ENCODE measurements around the gene MEFV. TPM values are rescaled to one million over a fixed set of nuclear protein-coding genes. Genes with fewer than 3 reads are reported as not detected.
"Not testable (repeated sequence)": the region's sequence is repeated elsewhere in the genome, so short reads cannot be mapped to it uniquely, and the experiment has no call there.

Gene MEFV
- polyA plus RNA-seq, 1 donor, result 0.45 TPM

- Histone ChIP-seq H3K4me1 (ENCODE audit: control insufficient read depth, insufficient read depth, low read length) (no peaks in the 10 kb centered on the region), H3K27me3 (ENCODE audit: control insufficient read depth, insufficient read depth, low read length) (peaks cover 39% of the 10 kb centered on the region), H3K4me3 (ENCODE audit: low read length) (no peak overlapping the region), H3K27ac (ENCODE audit: low read length) (no peak overlapping the region), H3K9me3 (ENCODE audit: control insufficient read depth, low read depth, low read length) (peaks cover under 1% of the 10 kb centered on the region), H3K36me3 (ENCODE audit: control insufficient read depth, insufficient read depth, low read length) (no peaks in the 10 kb centered on the region)
- DNase-seq, result no peak
- 86% methylated on average over 3 of the region's 13 CpGs for WGBS (ENCODE audit: insufficient coverage, low lambda C conversion rate)
These were observed 57.9 kb downstream of the MEFV start for GRCh38 chr16:3198334-3199072.

- not testable (repeated sequence) for H3K36me3 ChIP-seq (ENCODE audit: control insufficient read depth, insufficient read depth, low read length); DNase-seq; H3K4me1 ChIP-seq (ENCODE audit: control insufficient read depth, insufficient read depth, low read length); H3K27ac ChIP-seq (ENCODE audit: low read length); H3K4me3 ChIP-seq (ENCODE audit: low read length); H3K9me3 ChIP-seq (ENCODE audit: control insufficient read depth, low read depth, low read length)
- peaks cover 46% of the 10 kb centered on the region for H3K27me3 ChIP-seq (ENCODE audit: control insufficient read depth, insufficient read depth, low read length)
- 60% methylated on average over 1 of the region's 3 CpGs for WGBS (ENCODE audit: insufficient coverage, low lambda C conversion rate)
These were observed 58.6 kb downstream of the MEFV start for GRCh38 chr16:3197694-3198333.

- no CpG with 5 or more reads among the region's 10 CpGs for WGBS (ENCODE audit: insufficient coverage, low lambda C conversion rate)
- Histone ChIP-seq H3K9me3 (ENCODE audit: control insufficient read depth, low read depth, low read length) (peaks cover 18% of the 10 kb centered on the region), H3K27ac (ENCODE audit: low read length) (no peak overlapping the region), H3K4me1 (ENCODE audit: control insufficient read depth, insufficient read depth, low read length) (no peaks in the 10 kb centered on the region), H3K4me3 (ENCODE audit: low read length) (no peak overlapping the region), H3K27me3 (ENCODE audit: control insufficient read depth, insufficient read depth, low read length) (peaks cover 65% of the 10 kb centered on the region), H3K36me3 (ENCODE audit: control insufficient read depth, insufficient read depth, low read length) (no peaks in the 10 kb centered on the region)
- DNase-seq, result no peak
These were observed 60.5 kb downstream of the MEFV start for GRCh38 chr16:3195975-3196374.

- peaks cover 18% of the 10 kb centered on the region for H3K9me3 ChIP-seq (ENCODE audit: control insufficient read depth, low read depth, low read length)
- no peaks in the 10 kb centered on the region for H3K4me1 ChIP-seq (ENCODE audit: control insufficient read depth, insufficient read depth, low read length)
- H3K36me3 ChIP-seq (ENCODE audit: control insufficient read depth, insufficient read depth, low read length), result no peaks in the 10 kb centered on the region
- no peak for DNase-seq
- no peak overlapping the region for H3K27ac ChIP-seq (ENCODE audit: low read length)
- WGBS (ENCODE audit: insufficient coverage, low lambda C conversion rate), result no CpG with 5 or more reads among the region's 20 CpGs
- peaks cover 72% of the 10 kb centered on the region for H3K27me3 ChIP-seq (ENCODE audit: control insufficient read depth, insufficient read depth, low read length)
- H3K4me3 ChIP-seq (ENCODE audit: low read length), result no peak overlapping the region
These were observed 61.6 kb downstream of the MEFV start for GRCh38 chr16:3194792-3195191.

GRCh38 chr16:3193221-3194212 lies 62.9 kb downstream of the MEFV start:
- Histone ChIP-seq H3K27ac (ENCODE audit: low read length) (no peak overlapping the region), H3K36me3 (ENCODE audit: control insufficient read depth, insufficient read depth, low read length) (no peaks in the 10 kb centered on the region)

GRCh38 chr16:3192476-3193019 lies 63.9 kb downstream of the MEFV start:
- Histone ChIP-seq H3K4me1 (ENCODE audit: control insufficient read depth, insufficient read depth, low read length) (peaks cover 14% of the 10 kb centered on the region), H3K9me3 (ENCODE audit: control insufficient read depth, low read depth, low read length) (peaks cover 25% of the 10 kb centered on the region), H3K36me3 (ENCODE audit: control insufficient read depth, insufficient read depth, low read length) (no peaks in the 10 kb centered on the region), H3K27ac (ENCODE audit: low read length) (no peak overlapping the region), H3K27me3 (ENCODE audit: control insufficient read depth, insufficient read depth, low read length) (peaks cover 88% of the 10 kb centered on the region), H3K4me3 (ENCODE audit: low read length) (no peak overlapping the region)
- no CpG with 5 or more reads among the region's 36 CpGs for WGBS (ENCODE audit: insufficient coverage, low lambda C conversion rate)
- no peak for DNase-seq

More at GRCh38 chr16:3193221-3194212, 62.9 kb downstream of the MEFV start:
- Histone ChIP-seq H3K27me3 (ENCODE audit: control insufficient read depth, insufficient read depth, low read length) (peaks cover 80% of the 10 kb centered on the region), H3K4me3 (ENCODE audit: low read length) (no peak overlapping the region), H3K9me3 (ENCODE audit: control insufficient read depth, low read depth, low read length) (peaks cover 22% of the 10 kb centered on the region), H3K4me1 (ENCODE audit: control insufficient read depth, insufficient read depth, low read length) (peaks cover 9% of the 10 kb centered on the region)
- DNase-seq, result no peak
- WGBS (ENCODE audit: insufficient coverage, low lambda C conversion rate), result no CpG with 5 or more reads among the region's 49 CpGs

Other genes starting within 250 kb of the MEFV start
- 5.2 TPM for gene CLDN9, start 243.7 kb downstream of the MEFV start, polyA plus RNA-seq
- 26.0 TPM for gene CLDN6, start 238.4 kb downstream of the MEFV start, polyA plus RNA-seq
- 48.4 TPM for gene TNFRSF12A, start 236.3 kb downstream of the MEFV start, polyA plus RNA-seq
- 57.8 TPM for gene HCFC1R1, start 232.7 kb downstream of the MEFV start, polyA plus RNA-seq
- gene THOC6, start 232.6 kb downstream of the MEFV start, polyA plus RNA-seq, result 46.7 TPM
- 14.0 TPM for gene BICDL2, start 219.7 kb downstream of the MEFV start, polyA plus RNA-seq
- gene MMP25, start 210.1 kb downstream of the MEFV start, polyA plus RNA-seq, result 4.3 TPM
- 174 TPM for gene IL32, start 191.0 kb downstream of the MEFV start, polyA plus RNA-seq
- 0.66 TPM for gene ZSCAN10, start 157.3 kb downstream of the MEFV start, polyA plus RNA-seq
- 12.8 TPM for gene ZNF205, start 144.0 kb downstream of the MEFV start, polyA plus RNA-seq
- 11.6 TPM for gene ZNF213, start 121.6 kb downstream of the MEFV start, polyA plus RNA-seq
- not detected for gene OR1F1, start 68.4 kb downstream of the MEFV start, polyA plus RNA-seq
- gene ZNF200, start 21.5 kb downstream of the MEFV start, polyA plus RNA-seq, result 10.8 TPM
- gene ZNF263, start 26.9 kb upstream of the MEFV start, polyA plus RNA-seq, result 42.8 TPM
- gene TIGD7, start 48.8 kb upstream of the MEFV start, polyA plus RNA-seq, result 10.7 TPM
- 40.6 TPM for gene ZNF75A, start 48.9 kb upstream of the MEFV start, polyA plus RNA-seq
- 0.31 TPM for gene OR2C1, start 99.3 kb upstream of the MEFV start, polyA plus RNA-seq
- 15.9 TPM for gene ZSCAN32, start 144.4 kb upstream of the MEFV start, polyA plus RNA-seq
- 11.4 TPM for gene ZNF174, start 144.6 kb upstream of the MEFV start, polyA plus RNA-seq
- 4.2 TPM for gene ZNF597, start 186.9 kb upstream of the MEFV start, polyA plus RNA-seq
- gene NAA60, start 187.0 kb upstream of the MEFV start, polyA plus RNA-seq, result 59.3 TPM
- gene C16orf90, start 238.9 kb upstream of the MEFV start, polyA plus RNA-seq, result not detected
- 24.1 TPM for gene CLUAP1, start 244.4 kb upstream of the MEFV start, polyA plus RNA-seq

All from large intestine (tissue), 3 donors.